GM21367 (cell line): ENCODE results near the gene CRYGN.
A peak's percentile ranks its signal among the peaks of the same experiment; 100 is the strongest.

Experiments
- ATAC-seq: cut with Tn5 transposase; IDR thresholded peaks from one replicate; pipeline ENCODE4 v1.9.1; 2021; ENCODE audit not compliant: unreplicated experiment

Gene CRYGN

GRCh38 chr7:151408839-151409666 lies 30.9 kb downstream of the CRYGN start:
- ATAC-seq, result peak; percentile 69

- ATAC-seq, result no peak
Measured at GRCh38 chr7:151408498-151408838, 31.5 kb downstream of the CRYGN start.

GRCh38 chr7:151406886-151407583 lies 32.9 kb downstream of the CRYGN start:
- ATAC-seq, result no peak

GRCh38 chr7:151406051-151406875 lies 33.7 kb downstream of the CRYGN start:
- ATAC-seq, result no peak

- no peak for ATAC-seq
Measured at GRCh38 chr7:151405588-151405987, 34.4 kb downstream of the CRYGN start.

- ATAC-seq, result no peak
Measured at GRCh38 chr7:151405056-151405455, 34.9 kb downstream of the CRYGN start.

- ATAC-seq, result no peak
Measured at GRCh38 chr7:151404216-151405011, 35.5 kb downstream of the CRYGN start.

GRCh38 chr7:151403764-151404163 lies 36.2 kb downstream of the CRYGN start:
- no peak for ATAC-seq

GRCh38 chr7:151402029-151402835 lies 37.7 kb downstream of the CRYGN start:
- ATAC-seq, result no peak

- ATAC-seq, result peak; percentile 62
Measured at GRCh38 chr7:151400626-151401315, 39.2 kb downstream of the CRYGN start.

- ATAC-seq, result no peak
Measured at GRCh38 chr7:151399906-151400305, 40.0 kb downstream of the CRYGN start.

GRCh38 chr7:151399305-151399601 lies 40.7 kb downstream of the CRYGN start:
- no peak for ATAC-seq

GRCh38 chr7:151398446-151399304 lies 41.3 kb downstream of the CRYGN start:
- no peak for ATAC-seq

GRCh38 chr7:151397026-151397425 lies 42.9 kb downstream of the CRYGN start:
- ATAC-seq, result no peak

GRCh38 chr7:151396328-151396970 lies 43.5 kb downstream of the CRYGN start:
- ATAC-seq, result no peak

GRCh38 chr7:151395036-151395367 lies 44.9 kb downstream of the CRYGN start:
- ATAC-seq, result no peak

GRCh38 chr7:151394076-151395035 lies 45.6 kb downstream of the CRYGN start:
- no peak for ATAC-seq
